Body of pancreas (tissue), 4 donors: ENCODE measurements around the gene DLGAP1. TPM values are rescaled to one million over a fixed set of nuclear protein-coding genes. Genes with fewer than 3 reads are reported as not detected.

ENCODE experiments used
- ATAC-seq: fragments of 150-250 bp; one replicate; pipeline ENCODE4 v1.9.1; 2016
- DNase-seq, 4 donors: peaks; one replicate each; pipeline ENCODE4 v3.0.0-alpha.2; 2019
- H3K27ac ChIP-seq, 4 donors: fragments of 200-600 bp; sonication (generic); 1 replicate in 3 of 4; 2 replicates in 1 of 4; pipeline versions ENCODE4 v1.5.1 to v1.6.1; 2016 to 2019; ENCODE audit warnings: mild to moderate bottlenecking in 1 of 4, mixed read lengths in 1 of 4, moderate library complexity in 1 of 4
- H3K27me3 ChIP-seq, 2 donors: fragments of 200-600 bp; sonication (generic); one replicate each; pipeline ENCODE4 v1.6.0; 2016; ENCODE audit warnings: mild to moderate bottlenecking in 1 of 2
- H3K36me3 ChIP-seq, 2 donors: fragments of 200-600 bp; sonication (generic); replicated peaks in 1 of 2; 2 replicates each; pipeline ENCODE4 v1.5.1; 2016; ENCODE audit warnings: low read depth in 2 of 2; ENCODE audit not compliant: insufficient read depth in 1 of 2
- H3K4me1 ChIP-seq: fragments of 200-600 bp; sonication (generic); one replicate; pipeline ENCODE4 v1.6.0; 2016
- H3K4me3 ChIP-seq, 2 donors: fragments of 200-600 bp; sonication (generic); 1 replicate in 1 of 2; 2 replicates in 1 of 2; pipeline ENCODE4 v1.5.1; 2016 to 2019
- H3K9me3 ChIP-seq, 3 donors: fragments of 200-600 bp; sonication (generic); 1 replicate in 2 of 3; 2 replicates in 1 of 3; pipeline ENCODE4 v1.5.1; 2016
- CTCF ChIP-seq, 7 experiments: fragments of 450-650 bp in 4 of 7; fragments of 200-600 bp in 3 of 7; sonication (generic) in 3 of 7; IDR thresholded peaks; one replicate each; pipeline ENCODE4 v1.5.1; 2016 to 2019; ENCODE audit warnings: antibody characterized with exemption in 7 of 7
- POLR2A ChIP-seq, 3 donors: fragments of 450-650 bp; IDR thresholded peaks; one replicate each; pipeline ENCODE4 v1.6.1; 2016; ENCODE audit warnings: antibody characterized with exemption in 3 of 3, mild to moderate bottlenecking in 2 of 3
- WGBS, 2 donors: methylation state at CpG; one replicate each; pipeline ENCODE4 v1.1.5; 2017; 5-methylcytosine and 5-hydroxymethylcytosine counted together
- intact Hi-C: fragments of 100-400 bp; cut with DNase I; formaldehyde crosslinking; loops from one replicate; pipeline ENCODE4 v1.15.1; 2023
- total RNA-seq, 2 donors: library from RNA; depleted of rRNA; stranded (reverse); fragments of >200 nt; gene quantifications; one replicate each; pipeline ENCODE4 v1.1.0, GENCODE V29; 2016

The DLGAP1 gene
- total RNA-seq, 2 donors from 2014 or later: 0.52 to 7.9 TPM

DNA sequence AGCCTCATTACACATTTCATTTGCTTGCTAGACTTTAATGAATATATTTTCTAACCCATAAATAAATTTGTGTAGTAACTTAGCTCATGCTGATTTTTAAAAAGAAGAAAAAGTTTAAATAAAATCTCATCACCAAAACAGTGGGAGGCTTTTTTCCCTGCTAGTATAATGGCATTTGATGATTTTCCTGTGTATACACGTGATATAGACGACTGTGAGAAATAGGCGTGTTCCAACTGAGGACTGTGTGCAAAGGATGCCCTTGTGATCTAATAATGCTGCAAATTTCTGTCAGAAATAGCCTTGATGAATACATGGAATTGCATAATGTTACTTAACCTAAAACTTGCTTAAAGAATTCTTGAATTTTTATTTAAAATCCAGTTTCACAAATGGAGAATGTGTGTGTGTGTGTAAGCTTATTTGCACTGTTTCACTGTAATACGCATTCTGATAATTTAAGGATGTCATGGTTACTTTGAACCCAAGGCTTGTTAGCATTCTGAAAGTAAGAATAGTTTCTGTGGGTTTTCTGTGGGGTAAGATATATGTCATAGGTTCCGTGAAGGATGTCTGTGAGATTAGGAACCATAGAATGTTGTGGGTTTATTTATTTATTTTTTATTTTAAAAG is 178.0 kb downstream of the DLGAP1 start:
- TF ChIP-seq POLR2A (IDR thresholded peaks at IDR 0.05) (no peak), CTCF (IDR thresholded peaks at IDR 0.05) (no peak)
- 66 to 76% methylated on average over 5 of the region's 5 CpGs for WGBS, 2 donors
- H3K4me1 ChIP-seq: no peaks in the 10 kb centered on the region
- H3K36me3 ChIP-seq: no peaks in the 10 kb centered on the region
- no peaks in the 10 kb centered on the region for H3K9me3 ChIP-seq
- no peak for ATAC-seq
- intact Hi-C loops: no loop called here
- H3K4me3 ChIP-seq: no peak overlapping the region
- DNase-seq: no peak
- no peaks in the 10 kb centered on the region for H3K27me3 ChIP-seq
- no peak overlapping the region for H3K27ac ChIP-seq

DNA sequence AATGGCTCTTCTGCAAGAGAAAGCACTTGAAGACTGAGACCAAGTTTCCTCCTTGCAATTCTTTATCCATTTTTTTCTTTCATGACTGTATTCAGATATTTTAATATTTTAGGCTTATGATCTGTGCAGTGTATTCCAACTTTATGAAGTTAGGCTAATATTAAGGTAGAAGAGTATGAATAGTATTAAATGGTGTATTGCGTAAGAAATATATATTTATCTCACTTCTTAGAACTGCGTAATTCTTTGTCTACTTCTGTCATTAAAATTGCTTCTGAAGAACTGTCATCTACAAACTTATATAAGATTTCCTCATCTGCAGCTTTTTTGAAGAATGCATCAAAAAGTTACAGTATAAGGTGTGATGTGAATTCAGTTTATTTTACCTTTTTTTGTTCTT is 183.2 kb downstream of the DLGAP1 start:
- no peak for TF ChIP-seq CTCF (IDR thresholded peaks at IDR 0.05)
- no peak for TF ChIP-seq POLR2A (IDR thresholded peaks at IDR 0.05)
- H3K27me3 ChIP-seq: no peaks in the 10 kb centered on the region
- 81 to 89% methylated on average over 2 of the region's 2 CpGs for WGBS, 2 donors
- H3K36me3 ChIP-seq: no peaks in the 10 kb centered on the region
- H3K27ac ChIP-seq: no peak overlapping the region
- H3K4me1 ChIP-seq: no peaks in the 10 kb centered on the region
- DNase-seq: no peak
- no peak overlapping the region for H3K4me3 ChIP-seq
- no peaks in the 10 kb centered on the region for H3K9me3 ChIP-seq
- ATAC-seq: no peak
- intact Hi-C loops: no loop called here

- Histone ChIP-seq H3K36me3 (no peaks in the 10 kb centered on the region), H3K9me3 (no peaks in the 10 kb centered on the region), H3K27ac (no peak overlapping the region), H3K4me1 (no peaks in the 10 kb centered on the region), H3K27me3 (no peaks in the 10 kb centered on the region), H3K4me3 (no peak overlapping the region)
- WGBS, 2 donors: 45 to 50% methylated on average over 2 of the region's 2 CpGs
- no peak for TF ChIP-seq POLR2A (IDR thresholded peaks at IDR 0.05)
- no peak for TF ChIP-seq CTCF (IDR thresholded peaks at IDR 0.05)
- ATAC-seq: no peak
- intact Hi-C loops: no loop called here
- DNase-seq: no peak
These were observed 184.1 kb downstream of the DLGAP1 start for GRCh38 chr18:4270988-4271387.

GRCh38 chr18:4270016-4270415 is 185.1 kb downstream of the DLGAP1 start:
- Histone ChIP-seq H3K4me1 (no peaks in the 10 kb centered on the region), H3K27me3 (no peaks in the 10 kb centered on the region), H3K36me3 (no peaks in the 10 kb centered on the region), H3K27ac (no peak overlapping the region), H3K9me3 (no peaks in the 10 kb centered on the region), H3K4me3 (no peak overlapping the region)
- intact Hi-C loops: no loop called here
- ATAC-seq: no peak
- TF ChIP-seq CTCF (IDR thresholded peaks at IDR 0.05): no peak
- TF ChIP-seq POLR2A (IDR thresholded peaks at IDR 0.05): no peak
- WGBS, 2 donors: 65 to 79% methylated on average over 3 of the region's 3 CpGs
- no peak for DNase-seq

DNA sequence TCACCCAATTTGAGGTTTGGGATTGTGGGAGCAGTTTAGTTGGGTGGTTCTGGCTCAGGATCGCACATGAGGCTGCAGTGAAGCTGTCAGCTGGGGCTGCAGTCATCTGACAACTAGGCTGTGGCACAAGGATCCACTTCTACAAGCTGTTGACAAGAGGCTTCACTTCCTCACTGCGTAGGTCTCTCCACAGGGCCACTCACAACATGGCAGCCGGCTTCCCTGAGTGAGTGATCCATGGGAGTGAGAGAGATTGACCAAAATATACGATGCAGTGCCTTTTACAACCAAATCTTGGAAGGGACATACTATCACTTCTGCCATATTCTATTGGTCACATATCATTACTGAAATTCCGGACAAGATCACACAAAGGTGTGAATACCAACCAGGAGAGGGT is 187.5 kb downstream of the DLGAP1 start:
- intact Hi-C loops: no loop called here
- DNase-seq (no peak), ATAC-seq (no peak)
- Histone ChIP-seq H3K4me1 (no peaks in the 10 kb centered on the region), H3K27me3 (no peaks in the 10 kb centered on the region), H3K27ac (no peak overlapping the region), H3K36me3 (no peaks in the 10 kb centered on the region), H3K9me3 (no peaks in the 10 kb centered on the region), H3K4me3 (no peak overlapping the region)
- WGBS, 2 donors: 67 to 79% methylated on average over 5 of the region's 5 CpGs
- TF ChIP-seq CTCF (IDR thresholded peaks at IDR 0.05) (no peak), POLR2A (IDR thresholded peaks at IDR 0.05) (no peak)
